ENCODE data around the gene KAZN.

The KAZN gene

DNA sequence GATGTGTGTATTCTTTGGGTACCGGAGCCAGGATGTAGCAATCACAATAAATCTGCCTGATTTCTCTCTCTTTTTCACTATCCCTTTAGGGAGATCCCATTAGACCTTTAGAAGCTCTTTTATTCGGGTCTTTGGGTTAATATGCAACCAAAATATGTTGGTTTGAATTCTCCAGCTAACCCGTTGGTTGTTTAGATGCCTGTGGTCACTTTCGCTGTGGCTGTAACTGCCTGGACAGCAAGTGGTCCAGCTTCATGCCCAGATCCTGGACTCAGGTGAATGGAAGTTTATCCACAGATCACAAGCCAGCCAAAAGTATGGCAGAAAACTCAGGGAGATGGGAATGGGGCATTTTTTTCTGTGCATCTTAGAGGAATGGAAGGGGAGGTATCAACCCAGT lies 12.3 kb downstream of the KAZN start:
- no peak overlapping the region for H3K4me3 ChIP-seq (ENCODE audit: low read depth, low read length)
- TF ChIP-seq, protein P1, sequence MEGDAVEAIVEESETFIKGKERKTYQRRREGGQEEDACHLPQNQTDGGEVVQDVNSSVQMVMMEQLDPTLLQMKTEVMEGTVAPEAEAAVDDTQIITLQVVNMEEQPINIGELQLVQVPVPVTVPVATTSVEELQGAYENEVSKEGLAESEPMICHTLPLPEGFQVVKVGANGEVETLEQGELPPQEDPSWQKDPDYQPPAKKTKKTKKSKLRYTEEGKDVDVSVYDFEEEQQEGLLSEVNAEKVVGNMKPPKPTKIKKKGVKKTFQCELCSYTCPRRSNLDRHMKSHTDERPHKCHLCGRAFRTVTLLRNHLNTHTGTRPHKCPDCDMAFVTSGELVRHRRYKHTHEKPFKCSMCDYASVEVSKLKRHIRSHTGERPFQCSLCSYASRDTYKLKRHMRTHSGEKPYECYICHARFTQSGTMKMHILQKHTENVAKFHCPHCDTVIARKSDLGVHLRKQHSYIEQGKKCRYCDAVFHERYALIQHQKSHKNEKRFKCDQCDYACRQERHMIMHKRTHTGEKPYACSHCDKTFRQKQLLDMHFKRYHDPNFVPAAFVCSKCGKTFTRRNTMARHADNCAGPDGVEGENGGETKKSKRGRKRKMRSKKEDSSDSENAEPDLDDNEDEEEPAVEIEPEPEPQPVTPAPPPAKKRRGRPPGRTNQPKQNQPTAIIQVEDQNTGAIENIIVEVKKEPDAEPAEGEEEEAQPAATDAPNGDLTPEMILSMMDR (IDR thresholded peaks at IDR 0.05; ENCODE audit: low read depth, low read length, missing control alignments), result no peak
- no peak for DNase-seq (ENCODE audit: low read depth)

DNA sequence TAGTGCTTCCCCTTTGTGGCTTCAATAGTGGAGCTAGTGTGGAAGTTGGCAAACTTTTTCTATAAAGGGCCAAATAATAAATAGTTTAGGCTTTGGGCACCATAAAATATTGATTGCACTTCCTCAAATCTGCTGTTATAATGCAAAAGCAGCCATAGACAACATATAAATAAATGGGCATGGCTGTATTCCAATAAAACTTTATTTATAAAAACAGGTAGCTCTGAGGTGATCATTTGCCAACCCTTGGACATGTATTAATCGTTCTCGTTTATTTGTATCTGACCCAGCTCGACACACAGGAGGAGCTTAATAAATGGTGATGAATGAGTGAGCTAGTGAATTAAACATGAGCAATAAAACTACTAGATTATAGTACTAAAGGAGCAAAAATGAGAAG lies 13.3 kb downstream of the KAZN start:
- TF ChIP-seq, protein P1 (IDR thresholded peaks at IDR 0.05; ENCODE audit: low read depth, low read length, missing control alignments), result no peak
- no peak for DNase-seq (ENCODE audit: low read depth)
- no peak overlapping the region for H3K4me3 ChIP-seq (ENCODE audit: low read depth, low read length)

DNA sequence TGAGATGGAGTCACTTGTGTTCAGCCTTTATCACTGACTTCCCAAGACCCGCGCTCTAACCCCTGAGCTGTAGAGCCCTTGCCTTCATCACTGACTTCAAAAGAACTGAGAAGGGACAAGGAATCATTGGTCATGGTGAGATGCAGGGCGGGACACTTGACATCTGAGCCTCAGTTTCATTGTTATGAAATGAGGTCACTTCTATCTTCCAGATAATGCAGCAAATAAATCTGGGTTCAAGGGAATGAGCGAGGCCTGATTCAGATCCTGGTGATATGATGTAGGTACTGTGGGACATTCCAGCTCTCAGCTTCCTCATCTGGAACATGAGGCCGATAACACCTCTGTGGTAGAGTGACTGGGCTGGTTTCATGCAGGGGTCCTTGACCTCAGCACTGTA lies 13.8 kb downstream of the KAZN start:
- TF ChIP-seq, protein P1 (IDR thresholded peaks at IDR 0.05; ENCODE audit: low read depth, low read length, missing control alignments), result no peak
- H3K4me3 ChIP-seq (ENCODE audit: low read depth, low read length), result no peak overlapping the region
- DNase-seq (ENCODE audit: low read depth), result no peak

DNA sequence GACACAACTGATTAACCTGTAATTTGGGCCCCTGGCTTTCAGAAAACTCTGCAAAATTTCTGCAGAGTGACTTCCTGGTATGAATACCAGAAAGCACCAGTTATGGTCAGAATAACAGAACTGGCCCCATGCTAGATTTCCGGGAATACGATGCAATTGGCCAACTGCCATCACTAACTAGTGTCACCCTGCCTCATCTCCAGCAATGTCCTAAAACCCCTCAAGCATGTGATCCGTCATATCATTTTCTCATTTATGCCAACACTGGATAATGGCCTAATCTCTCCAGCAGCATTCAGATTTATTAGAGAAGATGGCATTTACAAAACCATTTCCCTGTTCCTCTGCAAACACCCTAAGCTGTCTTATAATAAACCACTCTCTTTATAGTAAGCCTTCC lies 15.4 kb downstream of the KAZN start:
- DNase-seq (ENCODE audit: low read depth), result no peak
- H3K4me3 ChIP-seq (ENCODE audit: low read depth, low read length), result no peak overlapping the region
- TF ChIP-seq, protein P1 (IDR thresholded peaks at IDR 0.05; ENCODE audit: low read depth, low read length, missing control alignments), result no peak

DNA sequence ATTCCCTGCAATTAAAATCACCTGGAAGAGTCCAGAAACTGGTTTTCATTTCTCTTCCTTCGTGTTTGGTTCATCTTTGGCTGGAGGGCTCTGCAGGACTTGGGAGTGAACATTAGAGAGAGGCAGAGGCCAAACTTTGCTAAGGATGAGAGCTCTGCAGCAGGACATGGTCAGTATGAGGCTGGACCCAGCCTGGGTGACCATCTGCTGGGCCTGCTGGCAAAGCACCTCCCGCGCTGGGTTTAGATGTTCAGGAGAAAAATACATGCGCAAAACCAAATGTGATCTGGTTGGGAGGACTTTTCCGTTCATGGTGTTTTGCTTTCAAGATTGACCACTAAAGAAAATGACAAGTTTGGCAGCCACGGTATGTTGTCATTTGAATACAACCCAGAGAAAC lies 15.9 kb downstream of the KAZN start:
- no peak for DNase-seq (ENCODE audit: low read depth)

DNA sequence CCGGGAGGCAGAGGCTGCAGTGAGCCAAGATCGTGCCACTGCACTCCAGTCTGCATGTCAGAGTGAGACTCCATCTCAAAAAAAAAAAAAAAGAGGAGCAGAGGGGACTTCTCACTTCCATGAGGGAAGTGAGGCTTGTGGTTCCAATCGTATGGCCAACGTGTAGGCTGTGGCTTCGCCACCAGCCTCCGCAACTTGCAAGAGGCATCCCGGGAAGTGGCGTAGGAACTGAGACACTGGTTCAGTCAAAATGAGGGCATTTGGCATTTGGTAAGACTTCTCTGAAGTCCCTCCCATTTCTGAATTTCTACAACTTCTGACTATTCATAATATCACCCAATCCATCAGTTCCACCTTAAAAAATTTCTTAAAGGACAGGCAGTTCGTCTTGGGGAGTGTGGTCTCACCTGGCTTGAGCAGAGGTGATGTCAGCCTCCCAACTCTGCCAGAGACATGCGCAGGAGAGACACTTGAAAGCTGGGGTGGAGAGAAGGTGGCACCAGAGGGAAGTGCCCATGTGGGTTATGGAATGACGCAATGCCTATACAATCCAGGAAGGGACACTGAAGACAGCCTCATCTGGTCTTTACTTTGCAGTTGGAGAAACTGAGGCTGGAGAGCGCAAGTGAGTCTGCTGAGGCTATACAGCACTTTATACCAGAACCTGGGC lies 17.2 kb downstream of the KAZN start:
- H3K4me3 ChIP-seq (ENCODE audit: low read depth, low read length), result no peak overlapping the region
- no peak for DNase-seq (ENCODE audit: low read depth)
- TF ChIP-seq, protein P1 (IDR thresholded peaks at IDR 0.05; ENCODE audit: low read depth, low read length, missing control alignments), result no peak

More for the DNA sequence above, 15.9 kb downstream of the KAZN start:
- no peak overlapping the region for H3K4me3 ChIP-seq (ENCODE audit: low read depth, low read length)
- TF ChIP-seq, protein P1 (IDR thresholded peaks at IDR 0.05; ENCODE audit: low read depth, low read length, missing control alignments), result no peak

All from GM12864 (cell line).